HepG2 (cell line): ENCODE measurements around the gene SNF8. TPM values are rescaled to one million over a fixed set of nuclear protein-coding genes. Genes with fewer than 3 reads are reported as not detected.

Experiments
- EEA1 ChIP-seq: sonication (generic); formaldehyde crosslinking; IDR thresholded peaks from 2 replicates; pipeline ENCODE4 v1.5.1; 2020; ENCODE audit warnings: mild to moderate bottlenecking, missing genetic modification reagents, borderline replicate concordance
- EZH2 ChIP-seq: conservative IDR thresholded peaks from 2 replicates; pipeline ENCODE4 v1.6.1; 2012; ENCODE audit warnings: mild to moderate bottlenecking, low read depth, low read length, moderate library complexity
- FOXC1 ChIP-seq: sonication (generic); formaldehyde crosslinking; IDR thresholded peaks from 2 replicates; pipeline ENCODE4 v1.8.0; 2022; ENCODE audit warnings: mild to moderate bottlenecking, missing genetic modification reagents, borderline replicate concordance
- FOXK2 ChIP-seq: fragments of 450-650 bp; IDR thresholded peaks from 2 replicates; pipeline ENCODE4 v1.6.1; 2016
- HNF4A ChIP-seq: sonication (generic); formaldehyde crosslinking; IDR thresholded peaks from 2 replicates; pipeline ENCODE4 v1.4.0; 2020; ENCODE audit warnings: missing genetic modification reagents
- MAFK ChIP-seq, 2 experiments: IDR thresholded peaks in 1 of 2; conservative IDR thresholded peaks in 1 of 2; 2 replicates each; pipeline ENCODE4 v1.6.1; 2011; ENCODE audit warnings: improper control_type of control experiment in 2 of 2, low read length in 2 of 2
- NCOA2 ChIP-seq: sonication (generic); formaldehyde crosslinking; IDR thresholded peaks from 2 replicates; pipeline ENCODE4 v1.8.0; 2022; ENCODE audit warnings: inconsistent platforms
- PBX2 ChIP-seq: IDR thresholded peaks from 2 replicates; pipeline ENCODE4 v1.6.1; 2016; ENCODE audit warnings: control low read depth
- REXO4 ChIP-seq: sonication (generic); formaldehyde crosslinking; IDR thresholded peaks from 2 replicates; pipeline ENCODE4 v1.8.0; 2022; ENCODE audit warnings: missing genetic modification reagents, mild to moderate bottlenecking, borderline replicate concordance
- SALL1 ChIP-seq: sonication (generic); formaldehyde crosslinking; IDR thresholded peaks from 2 replicates; pipeline ENCODE4 v1.8.0; 2022; ENCODE audit warnings: mild to moderate bottlenecking, missing genetic modification reagents
- TRIM22 ChIP-seq: fragments of 450-650 bp; IDR thresholded peaks from 2 replicates; pipeline ENCODE4 v1.6.1; 2017
- ZBTB26 ChIP-seq: IDR thresholded peaks from 2 replicates; pipeline ENCODE4 v1.6.1; 2016; ENCODE audit warnings: missing compliant biosample characterization, missing genetic modification reagents, borderline replicate concordance
- ZNF121 ChIP-seq: sonication (generic); formaldehyde crosslinking; IDR thresholded peaks from 2 replicates; pipeline ENCODE4 v1.5.0; 2020; ENCODE audit warnings: mild to moderate bottlenecking, missing genetic modification reagents
- ZNF160 ChIP-seq: sonication (generic); formaldehyde crosslinking; IDR thresholded peaks from 2 replicates; pipeline ENCODE4 v1.8.0; 2022; ENCODE audit warnings: mild to moderate bottlenecking, inconsistent platforms, missing genetic modification reagents
- ZNF468 ChIP-seq: sonication (generic); formaldehyde crosslinking; IDR thresholded peaks from 2 replicates; pipeline ENCODE4 v1.8.0; 2022; ENCODE audit warnings: mild to moderate bottlenecking, moderate library complexity, missing genetic modification reagents
- ZNF484 ChIP-seq: sonication (generic); formaldehyde crosslinking; IDR thresholded peaks from 2 replicates; pipeline ENCODE4 v1.5.1; 2020; ENCODE audit warnings: mild to moderate bottlenecking, low read depth, missing genetic modification reagents, borderline replicate concordance
- ZNF503 ChIP-seq: sonication (generic); formaldehyde crosslinking; IDR thresholded peaks from 2 replicates; pipeline ENCODE4 v1.4.0; 2020; ENCODE audit warnings: missing genetic modification reagents
- ZNF558 ChIP-seq: sonication (generic); formaldehyde crosslinking; IDR thresholded peaks from 2 replicates; pipeline ENCODE4 v1.9.0; 2022; ENCODE audit warnings: mild to moderate bottlenecking, missing genetic modification reagents, borderline replicate concordance
- ZNF749 ChIP-seq: sonication (generic); formaldehyde crosslinking; IDR thresholded peaks from 2 replicates; pipeline ENCODE4 v1.8.0; 2022; ENCODE audit warnings: mild to moderate bottlenecking, missing genetic modification reagents, moderate library complexity, borderline replicate concordance
- ZNF766 ChIP-seq: sonication (generic); formaldehyde crosslinking; IDR thresholded peaks from 2 replicates; pipeline ENCODE4 v1.5.0; 2020; ENCODE audit warnings: missing genetic modification reagents, borderline replicate concordance
- polyA plus RNA-seq, 8 experiments: library from polyadenylated mRNA; depleted of rRNA in 3 of 8; stranded (reverse) in 7 of 8; unstranded in 1 of 8; fragments of >200 nt; fragmentation: Illumina TruSeq in 4 of 8; extraction: Trizol in 4 of 8; gene quantifications; 2 replicates each; pipeline versions ENCODE4 v1.2.1 to v1.2.3, GENCODE V29; 2011 to 2016; ENCODE audit warnings: low read depth in 4 of 8, missing spikeins in 1 of 8, mixed read lengths in 1 of 8; ENCODE audit not compliant: insufficient read depth in 1 of 8
- total RNA-seq, 5 experiments: library from RNA; depleted of rRNA; stranded (reverse); fragments of >200 nt; fragmentation: Illumina TruSeq; extraction: Trizol; gene quantifications; 2 replicates each; pipeline ENCODE4 v1.2.3, GENCODE V29; 2016; ENCODE audit warnings: low read depth in 1 of 5
- TF ChIP-seq, protein P1 (sequence below): sonication (generic); formaldehyde crosslinking; IDR thresholded peaks from 2 replicates; pipeline ENCODE4 v1.4.0; 2020; ENCODE audit warnings: low read depth, mild to moderate bottlenecking, missing genetic modification reagents
- TF ChIP-seq, protein P2 (sequence below): sonication (generic); formaldehyde crosslinking; IDR thresholded peaks from 2 replicates; pipeline ENCODE4 v1.8.1; 2023; ENCODE audit warnings: mild to moderate bottlenecking, missing genetic modification reagents, borderline replicate concordance
- TF ChIP-seq, protein P3 (sequence below): sonication (generic); formaldehyde crosslinking; IDR thresholded peaks from 2 replicates; pipeline ENCODE4 v1.4.0; 2020; ENCODE audit warnings: missing genetic modification reagents, low read depth, mild to moderate bottlenecking, borderline replicate concordance

SNF8 gene
- total and polyA plus RNA-seq, 2 of the 13 experiments (the other 11 are each of a cell fraction or from before 2014, with no cell fraction given), result 114 to 153 TPM

GRCh38 chr17:48930435-48930873 is 14.2 kb downstream of the SNF8 start (continued):
- peak; percentile 40; the same call in 1 of the 2 replicates for TF ChIP-seq HNF4A (CRISPR knock-in tag)
- TF ChIP-seq REXO4 (CRISPR knock-in tag), result no peak
- TF ChIP-seq EEA1, result no peak
- no peak for TF ChIP-seq ZBTB26 (CRISPR knock-in tag)
- no peak for TF ChIP-seq ZNF749 (CRISPR knock-in tag)
- no peak for TF ChIP-seq FOXC1
- TF ChIP-seq NCOA2 (CRISPR knock-in tag), result no peak
- TF ChIP-seq, protein P1, sequence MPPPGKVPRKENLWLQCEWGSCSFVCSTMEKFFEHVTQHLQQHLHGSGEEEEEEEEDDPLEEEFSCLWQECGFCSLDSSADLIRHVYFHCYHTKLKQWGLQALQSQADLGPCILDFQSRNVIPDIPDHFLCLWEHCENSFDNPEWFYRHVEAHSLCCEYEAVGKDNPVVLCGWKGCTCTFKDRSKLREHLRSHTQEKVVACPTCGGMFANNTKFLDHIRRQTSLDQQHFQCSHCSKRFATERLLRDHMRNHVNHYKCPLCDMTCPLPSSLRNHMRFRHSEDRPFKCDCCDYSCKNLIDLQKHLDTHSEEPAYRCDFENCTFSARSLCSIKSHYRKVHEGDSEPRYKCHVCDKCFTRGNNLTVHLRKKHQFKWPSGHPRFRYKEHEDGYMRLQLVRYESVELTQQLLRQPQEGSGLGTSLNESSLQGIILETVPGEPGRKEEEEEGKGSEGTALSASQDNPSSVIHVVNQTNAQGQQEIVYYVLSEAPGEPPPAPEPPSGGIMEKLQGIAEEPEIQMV (CRISPR knock-in tag), result no peak
- no peak for TF ChIP-seq MAFK (conservative IDR thresholded peaks at IDR 0.05 in 1 of 2, IDR thresholded peaks at IDR 0.05 in 1 of 2; ENCODE audit: low read length in 2 of 2)
- TF ChIP-seq, protein P2, sequence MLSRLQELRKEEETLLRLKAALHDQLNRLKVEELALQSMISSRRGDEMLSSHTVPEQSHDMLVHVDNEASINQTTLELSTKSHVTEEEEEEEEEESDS (CRISPR knock-in tag), result 0 out of 2 replicates have a peak, but pooled peaks have one; percentile 50
- no peak for TF ChIP-seq ZNF121
- TF ChIP-seq FOXK2, result no peak
- no peak for TF ChIP-seq EZH2
- peak; percentile 34; the same call in 1 of the 2 replicates for TF ChIP-seq ZNF766 (CRISPR knock-in tag)
- TF ChIP-seq TRIM22, result no peak
- no peak for TF ChIP-seq ZNF503 (CRISPR knock-in tag)
- TF ChIP-seq ZNF468 (CRISPR knock-in tag), result no peak
- TF ChIP-seq SALL1 (CRISPR knock-in tag), result peak; percentile 37; the same call in 1 of the 2 replicates
- TF ChIP-seq PBX2 (CRISPR knock-in tag), result no peak
- TF ChIP-seq ZNF484 (CRISPR knock-in tag), result no peak
- TF ChIP-seq, protein P3, sequence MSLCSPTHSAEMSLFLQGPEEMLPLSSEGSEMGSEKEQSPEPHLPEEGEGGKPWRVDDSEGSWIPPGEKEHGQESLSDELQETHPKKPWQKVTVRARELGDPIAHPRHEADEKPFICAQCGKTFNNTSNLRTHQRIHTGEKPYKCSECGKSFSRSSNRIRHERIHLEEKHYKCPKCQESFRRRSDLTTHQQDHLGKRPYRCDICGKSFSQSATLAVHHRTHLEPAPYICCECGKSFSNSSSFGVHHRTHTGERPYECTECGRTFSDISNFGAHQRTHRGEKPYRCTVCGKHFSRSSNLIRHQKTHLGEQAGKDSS (CRISPR knock-in tag), result no peak
- no peak for TF ChIP-seq ZNF558 (CRISPR knock-in tag)
- TF ChIP-seq ZNF160 (CRISPR knock-in tag), result no peak
